Breast epithelium (tissue), 3 donors: ENCODE results near the gene TIE1.

Source experiments
- CTCF ChIP-seq, 3 donors: fragments of 450-650 bp; IDR thresholded peaks; one replicate each; pipeline ENCODE4 v1.5.1; 2016 to 2017; ENCODE audit warnings: antibody characterized with exemption in 3 of 3, mild to moderate bottlenecking in 3 of 3, moderate library complexity in 3 of 3
- POLR2A ChIP-seq: fragments of 450-650 bp; IDR thresholded peaks from one replicate; pipeline ENCODE4 v1.6.1; 2016; ENCODE audit warnings: antibody characterized with exemption, mild to moderate bottlenecking, moderate library complexity
- POLR2AphosphoS5 ChIP-seq, 3 donors: sonication (generic); formaldehyde crosslinking; IDR thresholded peaks; one replicate each; pipeline ENCODE4 v1.6.1; 2017; ENCODE audit warnings: antibody characterized with exemption in 3 of 3

DNA sequence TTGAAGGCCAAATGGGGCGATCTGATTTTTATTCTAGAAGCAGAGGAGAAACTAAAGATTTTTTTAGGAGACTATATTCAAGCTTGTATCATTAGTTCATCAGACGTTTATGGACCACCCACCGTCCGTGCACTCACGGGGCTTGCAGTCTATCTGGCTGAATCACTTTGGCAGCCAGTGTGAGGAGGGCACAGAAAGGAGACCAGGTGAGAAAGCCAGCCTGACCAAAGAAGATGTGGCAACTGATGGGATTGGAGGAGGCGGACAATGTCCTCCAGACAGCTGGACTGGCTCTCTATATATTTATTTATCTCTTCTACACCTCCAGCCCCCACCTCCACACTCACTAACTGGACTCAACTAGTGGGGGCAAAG is 67.9 kb downstream of the TIE1 start:
- TF ChIP-seq POLR2A (no peak), CTCF (IDR thresholded peaks at IDR 0.05) (no peak), POLR2AphosphoS5 (IDR thresholded peaks at IDR 0.05) (no peak)
